GM13976 (cell line): ENCODE results near the gene RRP1B.
"Not testable (repeated sequence)": the region's sequence is repeated elsewhere in the genome, so short reads cannot be mapped to it uniquely, and the experiment has no call there.

Source experiments
- DNase-seq: peaks from one replicate; pipeline ENCODE4 v3.0.0; 2012; ENCODE audit warnings: low spot score
- in situ Hi-C: fragments of 300-500 bp; cut with MboI; formaldehyde crosslinking; loops from one replicate; pipeline ENCODE4 v1.12.0; 2022; ENCODE audit warnings: low sequenced_read_pairs, mixed read lengths, inconsistent platforms; ENCODE audit not compliant: unreplicated experiment
- TF ChIP-seq, protein P1 (sequence below): IDR thresholded peaks from 2 replicates; pipeline ENCODE4 v1.5.1; 2012; ENCODE audit warnings: borderline replicate concordance, mild to moderate bottlenecking; ENCODE audit not compliant: insufficient read depth; ENCODE audit errors: extremely low read depth, missing control alignments, control extremely low read depth

Gene RRP1B

DNA sequence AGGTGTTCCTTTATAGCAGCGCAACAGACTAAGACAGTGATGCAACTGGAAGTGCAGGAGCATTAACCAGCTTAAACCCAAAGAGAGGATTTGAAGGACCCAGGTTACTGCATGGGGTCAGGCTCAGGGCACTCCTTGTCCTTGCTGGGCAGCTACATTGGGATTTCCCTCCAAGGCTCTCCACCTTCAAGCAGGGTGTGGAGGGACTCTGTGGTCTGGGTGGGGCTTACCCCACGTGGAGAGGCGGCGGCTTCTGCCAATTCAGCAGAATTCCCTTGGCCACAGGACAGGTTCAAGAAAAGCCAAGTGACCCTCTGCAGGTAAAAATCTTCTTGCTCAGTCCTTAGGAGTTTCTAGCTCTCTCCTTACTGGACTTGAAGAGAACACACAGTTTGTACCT lies 6.5 kb downstream of the RRP1B start:
- in situ Hi-C loops: loop anchor here (10.0 kb wide), 1 partner anchor 49 kb away; the partner anchor contains the start of gene PDXK
- TF ChIP-seq, protein P1, sequence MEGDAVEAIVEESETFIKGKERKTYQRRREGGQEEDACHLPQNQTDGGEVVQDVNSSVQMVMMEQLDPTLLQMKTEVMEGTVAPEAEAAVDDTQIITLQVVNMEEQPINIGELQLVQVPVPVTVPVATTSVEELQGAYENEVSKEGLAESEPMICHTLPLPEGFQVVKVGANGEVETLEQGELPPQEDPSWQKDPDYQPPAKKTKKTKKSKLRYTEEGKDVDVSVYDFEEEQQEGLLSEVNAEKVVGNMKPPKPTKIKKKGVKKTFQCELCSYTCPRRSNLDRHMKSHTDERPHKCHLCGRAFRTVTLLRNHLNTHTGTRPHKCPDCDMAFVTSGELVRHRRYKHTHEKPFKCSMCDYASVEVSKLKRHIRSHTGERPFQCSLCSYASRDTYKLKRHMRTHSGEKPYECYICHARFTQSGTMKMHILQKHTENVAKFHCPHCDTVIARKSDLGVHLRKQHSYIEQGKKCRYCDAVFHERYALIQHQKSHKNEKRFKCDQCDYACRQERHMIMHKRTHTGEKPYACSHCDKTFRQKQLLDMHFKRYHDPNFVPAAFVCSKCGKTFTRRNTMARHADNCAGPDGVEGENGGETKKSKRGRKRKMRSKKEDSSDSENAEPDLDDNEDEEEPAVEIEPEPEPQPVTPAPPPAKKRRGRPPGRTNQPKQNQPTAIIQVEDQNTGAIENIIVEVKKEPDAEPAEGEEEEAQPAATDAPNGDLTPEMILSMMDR: no peak
- DNase-seq: no peak

DNA sequence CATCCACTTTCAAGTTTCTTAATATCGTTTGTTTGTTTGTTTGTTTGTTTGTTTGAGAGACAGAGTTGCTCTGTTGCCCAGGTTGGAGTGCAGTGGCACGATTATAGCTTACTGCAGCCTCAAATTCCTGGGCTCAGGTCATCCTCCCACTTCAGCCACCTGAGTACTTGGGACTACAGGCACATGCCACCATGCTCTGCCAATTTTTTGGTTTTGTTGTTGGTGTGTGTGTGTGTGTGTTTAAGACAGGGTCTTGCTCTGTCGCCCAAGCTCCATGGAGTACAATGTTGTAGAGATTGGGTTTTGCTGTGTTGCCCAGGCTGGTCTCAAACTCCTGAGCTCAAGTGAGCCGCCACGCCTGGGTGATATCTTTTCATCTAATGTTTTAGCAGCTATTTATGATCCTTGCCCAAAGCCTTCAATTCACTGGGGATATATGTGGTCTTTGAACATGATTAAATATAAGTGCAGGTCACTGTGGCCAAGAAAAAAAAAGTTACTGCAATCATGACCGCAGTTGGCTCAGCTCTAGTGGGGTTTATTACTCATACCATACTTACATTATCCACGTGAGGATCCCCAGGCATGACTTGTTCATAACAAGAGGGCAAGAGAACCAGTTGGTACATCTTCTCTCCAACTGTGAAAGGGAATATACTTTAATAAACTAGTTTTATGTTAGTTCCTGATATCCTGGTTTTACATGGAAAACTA lies 8.0 kb downstream of the RRP1B start:
- in situ Hi-C loops: loop anchor here (10.0 kb wide), 1 partner anchor 47 kb away; the partner anchor contains the start of gene PDXK
- TF ChIP-seq, protein P1: no peak
- no peak for DNase-seq

DNA sequence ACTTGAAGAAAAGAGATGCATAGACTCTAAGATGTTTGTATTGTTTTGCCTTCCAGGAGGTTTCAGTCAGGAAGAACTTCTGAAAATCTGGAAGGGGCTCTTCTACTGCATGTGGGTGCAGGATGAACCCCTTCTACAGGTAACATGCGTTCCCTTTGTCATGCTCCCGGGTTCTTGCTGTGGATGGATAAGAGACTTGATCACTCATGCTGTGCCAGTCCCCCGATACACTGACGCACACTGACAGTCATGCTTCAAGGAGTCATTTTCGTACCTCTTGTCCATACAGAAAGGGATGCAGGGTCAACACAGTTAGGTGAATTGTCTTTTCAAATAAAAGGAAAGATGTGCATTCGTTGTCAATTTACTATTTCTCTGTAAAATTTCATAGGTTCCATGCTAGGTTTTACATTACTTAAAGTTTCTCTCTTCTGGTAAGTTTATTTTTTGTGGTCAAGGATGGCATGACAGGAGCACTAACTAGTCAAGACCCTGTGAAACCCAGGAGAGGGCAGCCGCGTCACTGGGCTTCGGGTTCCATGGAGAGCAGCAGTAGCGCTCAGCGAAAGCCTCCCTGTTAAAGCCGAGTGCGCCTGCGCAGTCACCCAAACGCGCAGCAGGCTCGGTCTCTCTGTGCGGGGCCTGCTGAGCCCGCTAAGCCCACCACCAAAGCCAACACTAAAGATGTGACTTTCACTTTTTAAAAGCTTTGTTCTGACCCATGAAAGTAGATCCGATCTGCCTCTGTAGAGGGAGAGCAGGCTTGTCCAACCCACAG lies 10.7 kb downstream of the RRP1B start:
- DNase-seq: no peak
- TF ChIP-seq, protein P1: no peak
- in situ Hi-C loops: loop anchor here (10.0 kb wide), 1 partner anchor 45 kb away; the partner anchor contains the start of gene PDXK

DNA sequence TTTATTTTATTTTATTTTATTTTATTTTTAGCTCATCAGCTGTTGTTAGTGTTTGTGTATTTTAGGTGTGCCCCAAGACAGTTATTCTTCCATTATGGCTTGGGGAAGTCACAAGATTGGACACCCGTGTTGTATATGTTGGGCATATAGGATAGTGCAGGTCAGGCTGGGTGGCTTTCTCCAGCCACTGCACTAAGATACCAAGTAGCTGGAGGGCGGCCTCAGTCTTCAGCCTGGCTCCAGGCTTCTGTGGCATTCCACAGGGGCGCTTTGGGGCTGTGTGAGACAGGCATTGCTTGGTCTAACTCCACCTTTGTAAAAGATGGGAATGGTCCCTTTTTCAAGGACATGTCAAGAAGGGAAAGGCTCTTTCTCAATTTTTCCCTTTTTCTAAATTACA lies 16.5 kb downstream of the RRP1B start:
- TF ChIP-seq, protein P1: no peak
- DNase-seq: no peak
- in situ Hi-C loops: no loop called here

DNA sequence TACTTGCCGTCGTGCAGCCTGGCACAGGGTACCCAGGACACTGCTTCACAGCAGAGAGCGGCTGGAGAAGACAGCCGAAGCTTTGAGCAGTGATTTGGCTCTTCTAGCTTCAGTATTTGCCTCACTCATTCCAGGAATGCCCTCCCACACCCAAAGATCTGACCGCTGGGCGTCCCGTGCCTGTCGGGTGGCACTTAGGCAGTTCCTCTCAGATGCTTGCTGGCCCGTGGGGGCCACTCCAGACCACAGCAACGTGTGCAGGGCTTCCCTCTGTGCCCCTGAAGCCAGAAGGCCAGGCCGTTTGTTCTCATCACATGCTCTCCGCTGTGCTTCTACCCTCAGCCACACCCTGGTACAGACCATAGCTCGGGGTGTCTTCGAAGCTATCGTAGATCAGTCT lies 17.0 kb downstream of the RRP1B start:
- in situ Hi-C loops: no loop called here
- TF ChIP-seq, protein P1: no peak
- DNase-seq: no peak

DNA sequence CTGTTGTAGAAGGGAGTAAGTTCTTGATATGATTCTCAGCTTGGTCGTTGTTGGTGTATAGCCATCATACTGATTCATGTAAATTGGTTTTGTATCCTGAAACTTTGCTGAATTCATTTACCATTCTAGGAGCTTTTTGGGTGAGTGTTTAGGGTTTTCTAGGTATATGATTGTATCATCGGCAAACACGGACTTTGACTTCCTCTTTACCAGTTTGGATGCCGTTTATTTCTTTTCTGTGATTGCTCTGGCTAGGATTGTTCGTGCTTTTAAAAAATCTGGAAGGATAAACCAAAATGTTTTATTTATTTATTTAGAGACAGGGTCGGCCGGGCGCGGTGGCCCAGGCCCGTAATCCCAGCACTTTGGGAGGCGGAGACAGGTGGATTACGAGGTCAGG lies 20.6 kb downstream of the RRP1B start:
- DNase-seq: no peak
- TF ChIP-seq, protein P1: no peak
- in situ Hi-C loops: no loop called here

DNA sequence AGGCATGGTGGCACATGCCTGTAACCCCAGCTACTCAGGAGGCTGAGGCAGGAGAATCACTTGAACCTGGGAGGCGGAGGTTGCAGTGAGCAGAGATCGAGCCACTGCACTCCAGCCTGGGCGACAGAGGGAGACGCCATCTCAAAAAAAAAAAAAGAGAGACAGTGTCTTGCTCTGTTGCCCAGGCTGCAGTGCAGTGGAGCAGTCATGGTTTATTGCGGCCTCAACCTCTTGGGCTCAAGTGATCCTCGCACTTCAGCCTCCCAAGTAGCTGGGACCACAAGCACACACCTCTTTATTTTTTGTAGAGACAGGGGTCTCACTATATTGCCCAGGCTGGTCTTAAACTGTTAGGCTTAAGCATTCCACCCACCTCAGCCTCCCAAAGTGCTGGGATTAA lies 21.1 kb downstream of the RRP1B start:
- in situ Hi-C loops, DNase-seq: not testable (repeated sequence)
